ENCODE data around the gene APOA4.
"Not testable (repeated sequence)": the region's sequence is repeated elsewhere in the genome, so short reads cannot be mapped to it uniquely, and the experiment has no call there.

Gene APOA4

DNA sequence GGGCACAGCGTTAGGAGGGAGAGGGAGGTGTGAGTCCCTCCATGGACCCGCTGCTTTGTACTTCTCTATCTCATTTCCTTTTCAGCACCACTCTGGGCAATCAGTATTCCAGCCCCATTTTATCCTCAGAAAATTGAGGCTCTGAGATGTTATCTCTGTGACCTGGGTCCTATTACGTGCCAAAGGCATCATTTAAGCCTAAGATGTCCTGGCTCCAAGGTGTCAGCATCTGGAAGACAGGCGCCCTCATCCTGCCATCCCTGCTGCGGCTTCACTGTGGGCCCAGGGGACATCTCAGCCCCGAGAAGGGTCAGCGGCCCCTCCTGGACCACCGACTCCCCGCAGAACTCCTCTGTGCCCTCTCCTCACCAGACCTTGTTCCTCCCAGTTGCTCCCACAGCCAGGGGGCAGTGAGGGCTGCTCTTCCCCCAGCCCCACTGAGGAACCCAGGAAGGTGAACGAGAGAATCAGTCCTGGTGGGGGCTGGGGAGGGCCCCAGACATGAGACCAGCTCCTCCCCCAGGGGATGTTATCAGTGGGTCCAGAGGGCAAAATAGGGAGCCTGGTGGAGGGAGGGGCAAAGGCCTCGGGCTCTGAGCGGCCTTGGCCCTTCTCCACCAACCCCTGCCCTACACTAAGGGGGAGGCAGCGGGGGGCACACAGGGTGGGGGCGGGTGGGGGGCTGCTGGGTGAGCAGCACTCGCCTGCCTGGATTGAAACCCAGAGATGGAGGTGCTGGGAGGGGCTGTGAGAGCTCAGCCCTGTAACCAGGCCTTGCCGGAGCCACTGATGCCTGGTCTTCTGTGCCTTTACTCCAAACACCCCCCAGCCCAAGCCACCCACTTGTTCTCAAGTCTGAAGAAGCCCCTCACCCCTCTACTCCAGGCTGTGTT is 5.8 kb upstream of the APOA4 start:
- no peak for DNase-seq

DNA sequence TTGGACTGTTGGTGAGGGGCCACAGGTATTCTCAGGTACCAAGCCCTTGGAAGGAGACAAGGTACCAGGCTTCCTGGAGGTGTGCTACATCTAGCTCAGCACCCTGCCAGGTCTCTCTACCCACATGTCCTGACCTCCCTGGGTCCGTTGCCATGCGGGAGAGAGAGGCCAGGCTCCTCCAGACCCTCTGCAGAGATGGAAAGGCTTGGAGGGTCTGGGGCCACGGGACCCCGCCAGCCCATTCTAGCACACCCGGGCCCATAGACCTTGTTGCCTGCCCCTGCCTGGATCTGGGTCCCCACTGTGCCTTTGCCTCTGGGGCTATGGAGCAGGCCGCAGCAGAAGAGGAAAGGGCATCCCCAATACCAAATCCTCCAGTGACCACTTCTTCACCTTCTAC is 4.4 kb upstream of the APOA4 start:
- no peak for DNase-seq

- no peak for DNase-seq
These were observed 3.8 kb upstream of the APOA4 start for GRCh38 chr11:116826751-116827431.

DNA sequence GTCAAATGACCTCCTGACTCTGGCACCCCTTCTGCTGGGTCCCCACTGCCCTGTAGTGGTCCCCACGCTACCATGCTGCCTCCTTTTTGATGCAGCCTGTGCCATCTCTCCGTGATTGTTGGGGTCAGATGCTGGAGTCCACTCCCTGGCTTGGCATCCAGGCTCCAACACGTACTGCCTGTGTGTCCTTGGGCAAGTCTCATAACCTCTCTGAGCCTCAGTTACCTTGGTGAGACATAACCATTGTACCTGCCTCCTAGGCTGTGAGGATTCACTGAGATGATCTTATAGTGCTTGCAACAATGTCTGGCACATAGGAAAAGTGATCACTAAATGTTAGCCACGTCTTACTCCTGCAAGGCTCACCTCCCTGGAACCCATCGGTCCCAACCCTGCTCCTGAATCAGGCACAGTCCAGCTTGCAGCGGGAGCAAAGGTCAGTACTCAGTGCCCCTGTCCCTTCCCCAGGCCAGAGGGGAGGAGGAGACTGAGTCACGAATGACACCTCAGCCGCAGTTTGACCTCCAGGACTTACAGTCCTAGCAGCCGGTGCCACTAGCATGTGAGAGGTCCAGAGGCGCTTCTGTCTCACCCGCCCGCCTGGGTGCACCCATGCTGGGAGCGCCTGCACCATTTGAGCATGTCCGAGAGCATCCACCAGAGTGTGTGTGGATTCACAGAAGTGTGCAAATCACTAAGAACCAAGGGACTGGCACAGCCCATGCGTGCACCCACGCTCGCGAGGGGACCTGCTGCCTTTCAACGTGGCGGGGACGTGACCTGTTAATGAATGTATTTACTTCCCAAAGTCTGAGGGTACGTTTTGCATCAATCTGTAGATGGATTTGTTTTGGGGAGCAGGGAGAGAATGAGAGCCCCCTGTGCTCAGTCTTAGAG is 3.0 kb upstream of the APOA4 start:
- no peak for DNase-seq

GRCh38 chr11:116825434-116825833 is 2.3 kb upstream of the APOA4 start:
- no peak for DNase-seq

DNA sequence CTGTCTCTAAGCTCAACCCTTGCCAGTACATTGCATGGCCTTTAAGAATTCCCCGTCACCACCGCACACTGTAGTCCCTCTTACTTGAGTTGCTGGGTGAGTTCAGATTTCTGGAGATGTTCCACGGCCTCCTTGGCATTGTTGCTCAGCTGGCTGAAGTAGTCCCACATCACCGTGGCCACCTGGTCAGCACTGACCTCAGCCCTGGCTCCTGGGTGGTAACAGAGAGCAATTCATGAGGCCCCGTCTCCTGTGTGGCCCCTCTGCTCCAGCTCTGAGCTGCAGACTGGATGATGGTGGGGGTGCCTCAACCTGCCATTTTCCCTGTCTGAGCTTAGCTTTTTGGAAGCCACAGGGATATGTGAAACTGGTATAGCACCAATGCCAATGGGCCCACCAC is 529 bp downstream of the APOA4 start:
- DNase-seq = no peak

DNA sequence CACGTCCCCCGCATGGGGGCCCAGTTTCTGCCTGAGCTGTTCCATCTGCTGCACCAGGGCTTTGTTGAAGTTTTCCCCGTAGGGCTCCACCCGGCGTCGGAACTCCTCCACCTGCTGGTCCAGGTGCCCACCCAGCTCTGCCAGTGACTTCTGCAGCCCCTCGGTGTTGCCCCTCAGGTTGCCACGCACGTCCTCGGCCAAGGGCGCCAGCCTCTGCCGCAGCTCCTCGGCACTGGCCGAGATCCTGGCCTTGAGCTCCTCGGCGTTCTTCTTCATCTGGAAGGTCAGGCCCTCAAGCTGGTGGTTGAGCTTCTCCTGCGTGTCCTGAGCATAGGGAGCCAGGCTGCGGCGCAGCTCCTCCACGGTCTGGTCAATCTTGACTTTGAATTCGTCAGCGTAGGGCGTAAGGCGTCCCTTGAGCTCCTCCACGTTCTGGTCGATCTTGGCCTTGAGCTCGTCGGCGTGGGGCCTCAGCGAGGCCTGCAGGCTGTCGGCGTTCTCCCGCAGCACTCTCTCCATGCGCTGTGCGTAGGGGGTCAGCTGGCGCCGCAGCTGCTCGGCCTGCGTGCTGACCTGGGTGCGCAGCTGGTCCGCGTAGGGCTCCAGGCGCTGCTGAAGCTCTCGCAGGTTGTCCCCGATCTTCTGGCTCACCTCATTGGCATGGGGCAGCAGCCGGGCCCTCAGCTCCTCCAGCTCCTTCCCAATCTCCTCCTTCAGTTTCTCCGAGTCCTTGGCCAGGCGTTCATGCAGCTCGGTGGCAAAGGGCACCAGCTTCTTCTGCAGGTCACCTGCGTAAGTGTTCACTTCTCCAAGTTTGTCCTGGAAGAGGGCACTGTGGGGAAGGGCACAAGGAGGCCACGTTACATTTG is 1.8 kb downstream of the APOA4 start:
- no peak for DNase-seq

DNA sequence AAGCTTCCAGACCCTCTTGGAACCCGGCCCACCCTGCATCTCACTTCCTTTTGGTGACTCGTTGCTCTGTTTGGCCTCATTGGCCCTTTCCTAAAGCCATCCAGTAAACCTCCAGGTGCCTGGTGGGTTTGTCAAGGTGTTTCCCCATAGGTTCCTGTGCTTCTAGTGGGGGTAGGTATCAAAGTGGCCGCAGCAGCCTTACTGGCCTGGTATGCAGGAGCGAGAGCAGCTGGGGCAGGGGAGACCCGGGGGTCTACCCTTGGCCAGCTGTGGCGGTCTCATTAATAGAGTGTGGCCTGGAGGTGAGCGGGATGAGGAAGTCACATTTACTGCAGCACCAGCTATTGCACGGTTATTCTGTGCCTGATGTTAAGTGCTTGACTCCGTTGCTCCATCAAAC is 4.1 kb downstream of the APOA4 start:
- DNase-seq = no peak

DNA sequence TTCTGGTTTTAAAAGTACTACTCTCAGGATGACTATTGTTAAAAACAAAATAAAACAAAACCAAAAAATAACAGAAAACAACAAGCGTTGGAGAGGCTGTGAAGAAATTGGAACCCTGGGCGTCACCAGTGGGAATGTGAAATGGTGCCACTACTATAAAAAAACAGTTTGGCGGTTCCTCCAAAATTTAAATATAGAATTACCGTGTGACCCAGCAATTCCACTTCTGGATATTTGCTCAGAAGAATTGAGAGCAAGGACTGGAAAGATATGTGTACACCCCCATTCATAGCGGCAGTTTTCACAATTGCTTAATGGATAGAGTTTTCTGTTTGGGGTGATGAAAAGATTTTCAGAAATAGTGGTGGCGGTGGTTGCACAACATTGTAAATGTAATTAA is 8.6 kb downstream of the APOA4 start:
- DNase-seq = no peak

DNA sequence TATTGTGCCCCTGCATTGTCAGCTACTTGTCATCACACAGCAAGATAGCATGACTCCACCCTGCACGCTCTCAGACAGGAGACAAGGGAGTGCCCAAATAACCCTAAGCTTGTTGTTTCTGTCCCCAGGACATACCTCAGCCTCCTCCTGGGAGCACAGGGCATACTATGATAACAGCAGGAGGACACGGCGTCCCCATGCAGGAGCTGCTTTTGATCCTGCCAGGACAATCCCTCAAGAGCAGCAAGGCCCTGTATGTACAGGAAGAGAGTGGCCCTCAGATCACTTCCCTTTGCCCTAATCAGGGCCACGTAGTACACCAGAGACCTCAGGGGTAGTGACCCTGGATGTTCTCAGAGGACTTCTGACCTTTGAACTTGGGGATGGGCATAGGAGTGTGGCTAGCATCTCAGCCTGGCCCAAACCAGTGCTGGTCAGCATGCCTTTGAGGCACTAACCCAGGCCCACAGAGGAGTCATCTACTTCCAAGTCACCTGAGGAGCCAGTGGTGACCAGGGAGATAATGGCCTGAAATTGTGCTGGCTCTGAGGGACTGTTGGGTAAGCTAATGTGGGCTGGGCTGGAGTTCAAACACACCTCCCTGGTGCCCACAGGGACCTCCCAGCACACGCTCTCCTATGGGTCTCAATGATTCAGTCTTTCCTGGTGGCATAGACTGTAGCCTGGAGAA is 9.2 kb downstream of the APOA4 start:
- no peak for DNase-seq

GRCh38 chr11:116813170-116813569 is 9.9 kb downstream of the APOA4 start:
- no peak for DNase-seq

GRCh38 chr11:116812109-116812508 is 11.0 kb downstream of the APOA4 start:
- DNase-seq = no peak

GRCh38 chr11:116811194-116811593 is 11.9 kb downstream of the APOA4 start:
- DNase-seq = no peak

DNA sequence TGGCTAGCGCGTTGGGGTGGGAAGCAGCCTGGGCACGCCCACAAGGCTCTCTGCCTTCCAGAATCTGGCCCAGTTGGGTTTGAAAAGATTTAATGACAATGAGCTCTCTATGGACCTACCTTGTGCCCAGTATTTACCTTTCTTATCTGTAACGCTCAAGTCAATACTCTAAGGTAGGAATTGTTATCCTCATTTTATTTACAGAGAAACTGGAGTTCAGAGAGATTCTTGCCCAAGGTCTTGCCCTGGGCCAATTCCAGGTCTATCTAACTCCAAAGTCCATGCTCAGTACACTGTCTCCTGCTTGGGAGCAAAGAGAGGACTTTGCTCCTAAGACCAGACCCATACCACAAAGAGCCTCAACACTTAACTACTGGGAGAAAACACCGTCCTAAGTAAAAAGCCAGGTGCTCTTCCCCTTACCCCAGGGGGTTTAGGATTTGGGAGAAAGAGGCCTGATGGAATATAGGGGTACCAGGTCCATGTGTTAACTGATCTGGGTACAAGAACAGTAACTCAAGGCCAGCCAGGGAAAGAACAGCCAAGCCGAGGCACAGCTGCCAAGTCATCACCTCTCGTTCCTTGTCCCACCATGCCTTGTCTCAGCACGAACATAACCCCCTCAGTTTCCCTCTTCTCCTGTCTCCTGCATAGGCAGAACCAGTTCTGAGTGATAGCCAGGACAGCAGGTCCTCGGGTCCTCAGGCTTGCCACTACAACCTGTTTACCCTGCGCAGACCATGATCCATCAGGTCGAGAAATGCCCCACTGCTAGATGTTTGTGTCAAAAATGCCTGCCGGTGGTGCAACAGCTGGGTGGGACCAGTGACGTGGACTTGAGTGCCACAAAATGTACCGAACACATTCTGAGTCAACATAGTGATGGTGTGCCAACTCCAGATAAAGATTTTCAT is 14.6 kb downstream of the APOA4 start:
- no peak for DNase-seq

- no peak for DNase-seq
These were observed 15.4 kb downstream of the APOA4 start for GRCh38 chr11:116807601-116808261.

- no peak for DNase-seq
These were observed 19.1 kb downstream of the APOA4 start for GRCh38 chr11:116804001-116804400.

- DNase-seq = not testable (repeated sequence)
These were observed 21.4 kb downstream of the APOA4 start for GRCh38 chr11:116801662-116802061.

GRCh38 chr11:116800610-116801009 is 22.5 kb downstream of the APOA4 start:
- DNase-seq = no peak

DNA sequence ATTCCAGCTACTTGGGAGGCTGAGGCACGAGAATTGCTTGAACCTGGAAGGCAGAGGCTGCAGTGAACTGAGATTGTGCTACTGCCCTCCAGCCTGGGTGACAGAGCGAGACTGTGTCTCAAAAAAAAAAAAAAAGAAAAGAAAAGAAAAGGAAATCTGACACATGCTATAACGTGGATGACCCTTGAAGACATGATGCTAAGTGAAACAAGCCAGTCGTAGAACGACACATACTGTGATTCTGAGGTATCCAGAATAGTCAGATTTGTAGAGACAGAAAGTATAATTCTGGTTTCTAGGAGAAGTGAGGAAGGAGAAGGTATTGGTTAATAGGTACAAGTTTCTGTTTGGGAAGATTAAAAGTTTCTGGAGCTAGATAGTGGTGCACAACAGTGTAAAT is 24.7 kb downstream of the APOA4 start:
- DNase-seq = no peak

- DNase-seq = no peak
These were observed 25.3 kb downstream of the APOA4 start for GRCh38 chr11:116797816-116798215.
